ENCODE measurements around the gene STK4.

GRCh38 chr20:45094864-45095574 lies 128.7 kb downstream of the STK4 start:
- no peak for TF ChIP-seq CTCF (IDR thresholded peaks at IDR 0.05)
- no peak for TF ChIP-seq POLR2A (IDR thresholded peaks at IDR 0.05)

All from gastroesophageal sphincter (tissue), 3 donors.